GM18861 (cell line): ENCODE results near the gene C11orf21.

ENCODE experiments used
- ATAC-seq: cut with Tn5 transposase; IDR thresholded peaks from one replicate; pipeline ENCODE4 v1.9.1; 2021; ENCODE audit not compliant: unreplicated experiment

C11orf21 gene

GRCh38 chr11:2272228-2272945, 29.3 kb downstream of the C11orf21 start:
- no peak for ATAC-seq

- ATAC-seq, result no peak
These were observed 30.1 kb downstream of the C11orf21 start for GRCh38 chr11:2271327-2272227.

GRCh38 chr11:2271077-2271326, 30.7 kb downstream of the C11orf21 start:
- no peak for ATAC-seq

GRCh38 chr11:2270322-2271076, 31.2 kb downstream of the C11orf21 start, which contains the start of gene ASCL2:
TSS of gene ASCL2 (minus strand) at chr11:2270588. CDS start at chr11:2270332, 256 bp downstream.
- ATAC-seq, result no peak

DNA sequence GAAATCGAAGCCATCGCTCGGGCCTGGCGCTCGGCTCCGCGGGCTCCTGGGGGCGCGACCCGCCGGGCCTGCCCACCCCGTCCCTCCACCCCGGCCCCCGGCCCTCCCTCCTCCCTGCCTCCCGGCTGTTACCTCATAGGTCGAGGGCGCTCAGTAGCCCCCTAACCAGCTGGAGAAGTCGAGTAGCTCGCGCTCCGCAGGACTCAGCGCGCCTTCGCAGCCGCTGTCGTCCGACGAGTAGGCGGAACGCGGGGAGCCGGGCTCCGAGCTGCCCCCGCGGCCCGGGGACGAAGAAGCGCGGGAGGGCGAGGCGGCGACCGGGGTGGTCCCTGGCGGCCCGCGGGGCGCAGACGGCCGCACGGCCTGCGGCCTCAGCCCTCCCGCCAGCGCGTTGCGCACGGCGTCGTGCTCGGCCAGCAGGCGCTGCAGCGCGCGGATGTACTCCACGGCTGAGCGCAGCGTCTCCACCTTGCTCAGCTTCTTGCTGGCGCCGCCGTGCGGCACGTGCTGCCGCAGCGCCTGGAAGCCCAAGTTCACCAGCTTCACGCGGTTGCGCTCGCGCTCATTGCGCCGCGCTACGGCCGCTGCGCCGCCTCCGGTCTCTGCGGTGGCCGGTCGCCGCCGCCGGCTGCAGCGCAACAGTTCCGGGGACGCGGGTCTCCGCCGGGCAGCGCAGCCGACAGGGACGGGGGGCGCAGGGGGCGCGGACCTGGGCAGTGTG, 32.0 kb downstream of the C11orf21 start:
- no peak for ATAC-seq

- no peak for ATAC-seq
These were observed 32.8 kb downstream of the C11orf21 start for GRCh38 chr11:2268729-2269600.

DNA sequence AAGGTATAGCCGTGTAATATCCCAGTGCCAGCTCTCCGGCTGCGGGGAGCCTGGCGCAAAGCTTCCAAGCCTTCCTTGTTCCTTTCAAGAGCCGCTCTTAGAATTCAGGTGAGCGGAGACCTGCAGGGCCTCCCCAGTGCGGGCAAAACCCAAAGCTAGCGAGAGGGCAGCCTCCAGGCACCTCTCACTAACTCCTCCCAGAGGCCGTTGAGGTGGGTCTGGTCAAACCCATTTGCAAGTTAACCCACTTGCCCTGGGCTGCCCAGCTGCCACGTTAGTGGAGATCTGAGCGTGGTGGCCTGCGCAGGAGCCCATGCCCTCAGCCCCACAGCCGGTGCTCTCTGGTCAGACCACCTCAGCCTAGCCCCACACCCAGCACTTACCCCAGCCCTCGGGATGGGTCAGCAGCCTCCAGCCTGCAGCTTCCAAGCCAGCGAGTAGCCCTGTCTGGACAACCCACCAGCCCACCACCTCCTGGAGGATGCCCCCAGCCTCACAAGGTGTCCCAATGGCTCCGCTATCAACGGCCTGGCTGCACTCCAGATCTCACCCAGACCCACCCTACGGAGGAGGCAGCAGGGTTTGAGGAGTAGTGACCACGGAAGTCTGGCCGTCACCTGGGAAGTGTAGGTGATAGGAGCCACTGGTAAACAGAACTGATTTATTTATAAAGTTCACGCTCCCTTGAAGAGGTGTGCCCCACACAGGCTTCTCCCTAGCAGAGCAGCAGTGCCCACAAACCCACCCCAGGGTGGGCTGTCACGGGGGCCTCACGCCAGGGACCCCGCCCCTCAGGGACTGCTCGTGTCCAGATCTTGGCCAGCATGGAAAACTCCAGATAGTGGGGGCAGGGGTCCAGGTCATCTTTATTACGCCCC, 33.6 kb downstream of the C11orf21 start:
- ATAC-seq, result no peak

- no peak for ATAC-seq
These were observed 34.3 kb downstream of the C11orf21 start for GRCh38 chr11:2267306-2267850.

DNA sequence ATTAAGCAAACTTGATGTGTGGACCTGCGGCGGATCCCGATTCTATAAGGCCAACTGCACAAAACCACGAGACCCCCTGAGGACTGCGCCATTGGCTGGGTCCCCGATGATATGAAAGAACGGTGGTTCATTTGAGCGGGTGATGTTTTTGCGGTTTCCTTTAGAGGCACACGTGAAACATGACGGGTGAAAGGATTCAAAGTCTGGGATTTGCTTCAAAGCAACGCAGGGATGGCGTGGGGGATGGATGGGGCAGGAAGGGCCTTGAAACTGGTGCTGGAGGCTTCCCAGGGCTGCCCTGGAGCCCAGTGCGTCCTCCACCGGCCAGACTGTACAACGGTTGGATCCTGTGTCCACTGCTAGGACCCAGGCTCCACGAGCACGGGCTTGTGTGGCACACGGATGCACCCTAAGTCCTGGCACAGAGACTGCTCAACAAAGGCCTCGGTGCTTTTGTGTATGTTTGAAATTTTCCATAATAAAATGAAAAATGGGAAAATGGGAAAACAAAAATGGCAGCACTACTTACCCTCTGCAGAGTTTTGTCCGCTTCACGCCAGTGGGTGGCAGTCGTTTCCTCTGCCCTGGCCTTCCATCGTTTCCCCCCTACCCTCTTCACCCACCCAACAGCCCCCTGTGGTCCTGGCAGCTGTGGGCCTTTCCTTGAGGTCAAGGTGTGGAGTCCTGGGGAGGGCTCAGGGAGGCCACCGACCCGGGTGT, 35.0 kb downstream of the C11orf21 start:
- ATAC-seq, result no peak

DNA sequence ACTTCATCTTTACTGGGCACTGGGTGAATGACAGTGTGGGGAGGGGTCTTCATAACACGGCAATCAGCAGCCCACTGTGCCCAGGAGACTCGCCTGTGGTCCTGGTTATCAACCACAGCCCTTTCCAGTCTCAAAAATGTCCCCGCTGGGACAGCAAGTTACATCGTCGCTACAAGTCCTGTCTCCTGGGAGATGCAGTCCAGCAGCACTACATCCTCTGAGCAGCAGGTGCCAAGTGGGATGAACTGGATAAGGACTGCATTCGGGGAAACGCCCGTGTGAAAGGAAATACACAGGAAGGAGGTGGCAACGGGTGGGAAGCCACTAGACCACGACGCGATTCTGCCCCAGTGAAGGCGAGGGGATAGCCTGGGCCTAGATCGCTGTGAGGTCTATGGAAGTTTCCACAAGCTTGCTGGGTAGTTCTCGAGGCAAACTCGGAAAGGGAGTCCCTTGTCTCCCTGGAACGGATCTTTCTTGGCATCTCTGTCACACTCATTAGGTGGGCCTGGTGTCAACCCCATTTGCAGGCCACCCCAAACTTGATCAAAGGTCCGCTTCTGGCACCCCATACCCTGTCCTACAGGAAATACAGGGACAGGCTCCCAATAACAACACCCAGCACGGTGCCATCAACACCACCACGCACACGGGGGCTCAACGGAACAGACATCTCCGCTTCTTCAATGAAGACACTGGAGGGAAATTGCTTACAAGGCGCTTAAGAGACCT, 35.7 kb downstream of the C11orf21 start:
- no peak for ATAC-seq

GRCh38 chr11:2265396-2265795, 36.3 kb downstream of the C11orf21 start:
- peak; percentile 73 for ATAC-seq

- no peak for ATAC-seq
These were observed 37.2 kb downstream of the C11orf21 start for GRCh38 chr11:2264366-2265053.

- ATAC-seq, result no peak
These were observed 37.9 kb downstream of the C11orf21 start for GRCh38 chr11:2263724-2264360.

GRCh38 chr11:2263071-2263565, 38.6 kb downstream of the C11orf21 start:
- no peak for ATAC-seq

GRCh38 chr11:2262301-2263070, 39.2 kb downstream of the C11orf21 start:
- no peak for ATAC-seq
